ENCODE results near the gene NRXN3.

- TF ChIP-seq, protein P1, sequence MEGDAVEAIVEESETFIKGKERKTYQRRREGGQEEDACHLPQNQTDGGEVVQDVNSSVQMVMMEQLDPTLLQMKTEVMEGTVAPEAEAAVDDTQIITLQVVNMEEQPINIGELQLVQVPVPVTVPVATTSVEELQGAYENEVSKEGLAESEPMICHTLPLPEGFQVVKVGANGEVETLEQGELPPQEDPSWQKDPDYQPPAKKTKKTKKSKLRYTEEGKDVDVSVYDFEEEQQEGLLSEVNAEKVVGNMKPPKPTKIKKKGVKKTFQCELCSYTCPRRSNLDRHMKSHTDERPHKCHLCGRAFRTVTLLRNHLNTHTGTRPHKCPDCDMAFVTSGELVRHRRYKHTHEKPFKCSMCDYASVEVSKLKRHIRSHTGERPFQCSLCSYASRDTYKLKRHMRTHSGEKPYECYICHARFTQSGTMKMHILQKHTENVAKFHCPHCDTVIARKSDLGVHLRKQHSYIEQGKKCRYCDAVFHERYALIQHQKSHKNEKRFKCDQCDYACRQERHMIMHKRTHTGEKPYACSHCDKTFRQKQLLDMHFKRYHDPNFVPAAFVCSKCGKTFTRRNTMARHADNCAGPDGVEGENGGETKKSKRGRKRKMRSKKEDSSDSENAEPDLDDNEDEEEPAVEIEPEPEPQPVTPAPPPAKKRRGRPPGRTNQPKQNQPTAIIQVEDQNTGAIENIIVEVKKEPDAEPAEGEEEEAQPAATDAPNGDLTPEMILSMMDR (optimal IDR thresholded peaks at IDR 0.05 in 1 of 3, IDR thresholded peaks at IDR 0.05 in 1 of 3, conservative IDR thresholded peaks at IDR 0.05 in 1 of 3; ENCODE audit: extremely low read depth in 1 of 3, insufficient read depth in 2 of 3, low read length in 3 of 3), result no peak
- no peak for TF ChIP-seq EZH2 (IDR thresholded peaks at IDR 0.05; ENCODE audit: low read length)
Measured at GRCh38 chr14:79831195-79831892, 1661.2 kb downstream of the NRXN3 start.
